ENCODE measurements around the gene MCM3. TPM values are rescaled to one million over a fixed set of nuclear protein-coding genes. Genes with fewer than 3 reads are reported as not detected.

The MCM3 gene
- total and polyA plus RNA-seq, 2 of the 4 experiments (the other 2 are of a cell fraction) = 54.6 to 66.5 TPM

DNA sequence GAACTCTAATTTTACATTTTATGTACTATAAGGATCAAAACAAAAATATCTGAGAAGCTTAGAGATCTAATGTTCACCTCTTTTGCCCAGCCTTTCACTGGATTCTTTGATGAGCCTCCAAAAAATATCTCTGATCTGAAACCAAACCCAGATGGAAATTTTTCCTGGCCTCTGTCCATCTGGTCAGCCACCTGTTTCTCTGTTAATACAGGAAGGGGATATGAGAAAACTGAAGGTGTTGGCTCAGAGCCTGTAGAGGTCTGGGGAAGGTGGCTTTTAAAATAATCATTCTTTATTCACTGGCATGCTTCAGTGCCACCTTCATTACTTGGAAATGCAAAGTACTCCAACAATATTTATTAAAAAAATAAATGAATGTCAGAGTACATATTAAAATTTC lies 8.5 kb upstream of the MCM3 start:
- Histone ChIP-seq H2AK5ac (ENCODE audit: low read depth, low read length) (no peak overlapping the region), H3K56ac (ENCODE audit: extremely low read depth, insufficient read depth, low read length) (no peak overlapping the region), H3K23ac (ENCODE audit: low read depth, low read length) (no peak overlapping the region), H3K36me3 (ENCODE audit: control insufficient read depth, insufficient read depth, low read length) (no peaks in the 10 kb centered on the region), H4K5ac (ENCODE audit: low read depth, low read length) (no peak overlapping the region), H3K79me1 (ENCODE audit: low read depth in 1 of 2, low read length in 2 of 2) (no peaks in the 10 kb centered on the region), H2AK9ac (replicated peaks; ENCODE audit: low read depth, low read length, poor library complexity) (no peak overlapping the region), H3K27me3 (ENCODE audit: control insufficient read depth, insufficient read depth, low read length) (peaks cover 8% of the 10 kb centered on the region), H3K9ac (ENCODE audit: low read depth, low read length) (no peak overlapping the region), H3K4me2 (ENCODE audit: low read depth, low read length) (no peak overlapping the region), H2BK20ac (ENCODE audit: low read depth, low read length) (no peak overlapping the region), H3K9me1 (ENCODE audit: insufficient read depth, low read length) (0 out of 2 replicates have a peak, but pooled peaks cover 2% of the 10 kb centered on the region), H3K4me3 (ENCODE audit: insufficient read depth, low read depth, low read length) (no peak overlapping the region), H2AFZ (replicated peaks; ENCODE audit: low read length, poor library complexity) (no peak overlapping the region), H2BK120ac (ENCODE audit: low read depth, low read length) (no peak overlapping the region), H3K14ac (replicated peaks; ENCODE audit: low read depth, low read length) (no peak overlapping the region), H3K18ac (ENCODE audit: low read depth, low read length) (no peak overlapping the region), H4K20me1 (ENCODE audit: insufficient read depth, low read length) (no peaks in the 10 kb centered on the region), H2BK5ac (ENCODE audit: low read depth, low read length, poor library complexity, severe bottlenecking) (no peak overlapping the region), H3K4ac (ENCODE audit: low read depth, low read length) (no peak overlapping the region), H4K8ac (ENCODE audit: low read depth in 2 of 2, low read length in 2 of 2) (no peak overlapping the region), H3K4me1 (ENCODE audit: control insufficient read depth, insufficient read depth, low read length) (no peaks in the 10 kb centered on the region), H2BK15ac (ENCODE audit: low read depth, low read length) (no peak overlapping the region), H3K27ac (ENCODE audit: insufficient read depth, low read length) (no peak overlapping the region), H3K9me3 (ENCODE audit: control insufficient read depth, insufficient read depth, low read length) (0 out of 2 replicates have a peak, but pooled peaks cover 2% of the 10 kb centered on the region), H4K91ac (ENCODE audit: insufficient read depth, low read depth, low read length) (no peak overlapping the region)
- no peak for TF ChIP-seq MAZ (IDR thresholded peaks at IDR 0.05; ENCODE audit: borderline replicate concordance, low read depth, low read length)
- TF ChIP-seq MAFK (IDR thresholded peaks at IDR 0.05; ENCODE audit: low read depth, low read length) = no peak
- no peak for TF ChIP-seq CHD1 (IDR thresholded peaks at IDR 0.05; ENCODE audit: low read depth, low read length)
- TF ChIP-seq, protein P1, sequence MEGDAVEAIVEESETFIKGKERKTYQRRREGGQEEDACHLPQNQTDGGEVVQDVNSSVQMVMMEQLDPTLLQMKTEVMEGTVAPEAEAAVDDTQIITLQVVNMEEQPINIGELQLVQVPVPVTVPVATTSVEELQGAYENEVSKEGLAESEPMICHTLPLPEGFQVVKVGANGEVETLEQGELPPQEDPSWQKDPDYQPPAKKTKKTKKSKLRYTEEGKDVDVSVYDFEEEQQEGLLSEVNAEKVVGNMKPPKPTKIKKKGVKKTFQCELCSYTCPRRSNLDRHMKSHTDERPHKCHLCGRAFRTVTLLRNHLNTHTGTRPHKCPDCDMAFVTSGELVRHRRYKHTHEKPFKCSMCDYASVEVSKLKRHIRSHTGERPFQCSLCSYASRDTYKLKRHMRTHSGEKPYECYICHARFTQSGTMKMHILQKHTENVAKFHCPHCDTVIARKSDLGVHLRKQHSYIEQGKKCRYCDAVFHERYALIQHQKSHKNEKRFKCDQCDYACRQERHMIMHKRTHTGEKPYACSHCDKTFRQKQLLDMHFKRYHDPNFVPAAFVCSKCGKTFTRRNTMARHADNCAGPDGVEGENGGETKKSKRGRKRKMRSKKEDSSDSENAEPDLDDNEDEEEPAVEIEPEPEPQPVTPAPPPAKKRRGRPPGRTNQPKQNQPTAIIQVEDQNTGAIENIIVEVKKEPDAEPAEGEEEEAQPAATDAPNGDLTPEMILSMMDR (conservative IDR thresholded peaks at IDR 0.05; ENCODE audit: low read depth, low read length) = no peak
- no TSS peak for BruUV-seq (replicated peaks)
- ChIA-PET CTCF (interaction anchor here (0.6 kb wide), 1 partner anchor 1417 kb away, joined by 3 read pairs; no protein-coding TSS in a partner anchor), POLR2A (ENCODE audit: unreplicated experiment) (no interaction called here)
- ATAC-seq (ENCODE audit: low read depth) (no peak), DNase-seq (no peak)
- dilution Hi-C loops (cut with HindIII; ENCODE audit: low sequenced_read_pairs, unreplicated experiment) = no loop called here
- intact Hi-C loops (cut with micrococcal nuclease) = no loop called here
- in situ Hi-C loops (cut with MboI; ENCODE audit: low sequenced_read_pairs) = loop anchor here (5.0 kb wide), 1 partner anchor 104 kb away; no protein-coding TSS in a partner anchor

All from IMR-90 (cell line).